Adipocyte (in vitro differentiated cells): ENCODE data around the gene RASIP1.
A peak's percentile ranks its signal among the peaks of the same experiment; 100 is the strongest.
"Not testable (repeated sequence)": the region's sequence is repeated elsewhere in the genome, so short reads cannot be mapped to it uniquely, and the experiment has no call there.

Source experiments
- DNase-seq: peaks from one replicate; pipeline ENCODE4 v3.0.0-alpha.2; 2015; ENCODE audit warnings: low read depth
- H3K27me3 ChIP-seq: replicated peaks from 2 replicates; pipeline ENCODE4 v1.7.0; 2013; ENCODE audit warnings: mild to moderate bottlenecking, low read length, moderate library complexity; ENCODE audit not compliant: control insufficient read depth, insufficient read depth
- H3K36me3 ChIP-seq: 2 replicates; pipeline ENCODE4 v1.7.0; 2013; ENCODE audit warnings: low read length, mild to moderate bottlenecking, moderate library complexity; ENCODE audit not compliant: control insufficient read depth, insufficient read depth, severe bottlenecking
- H3K4me1 ChIP-seq: 2 replicates; pipeline ENCODE4 v1.7.0; 2013; ENCODE audit warnings: mild to moderate bottlenecking, low read length, moderate library complexity; ENCODE audit not compliant: control insufficient read depth, insufficient read depth
- H3K4me3 ChIP-seq: 2 replicates; pipeline ENCODE4 v1.7.0; 2013; ENCODE audit warnings: mild to moderate bottlenecking, low read length, moderate library complexity
- H3K9ac ChIP-seq: 2 replicates; pipeline ENCODE4 v1.7.0; 2013; ENCODE audit warnings: mild to moderate bottlenecking, low read length, moderate library complexity
- H3K9me3 ChIP-seq: 2 replicates; pipeline ENCODE4 v1.7.0; 2013; ENCODE audit warnings: mild to moderate bottlenecking, low read length, moderate library complexity; ENCODE audit not compliant: control insufficient read depth

RASIP1 gene

DNA sequence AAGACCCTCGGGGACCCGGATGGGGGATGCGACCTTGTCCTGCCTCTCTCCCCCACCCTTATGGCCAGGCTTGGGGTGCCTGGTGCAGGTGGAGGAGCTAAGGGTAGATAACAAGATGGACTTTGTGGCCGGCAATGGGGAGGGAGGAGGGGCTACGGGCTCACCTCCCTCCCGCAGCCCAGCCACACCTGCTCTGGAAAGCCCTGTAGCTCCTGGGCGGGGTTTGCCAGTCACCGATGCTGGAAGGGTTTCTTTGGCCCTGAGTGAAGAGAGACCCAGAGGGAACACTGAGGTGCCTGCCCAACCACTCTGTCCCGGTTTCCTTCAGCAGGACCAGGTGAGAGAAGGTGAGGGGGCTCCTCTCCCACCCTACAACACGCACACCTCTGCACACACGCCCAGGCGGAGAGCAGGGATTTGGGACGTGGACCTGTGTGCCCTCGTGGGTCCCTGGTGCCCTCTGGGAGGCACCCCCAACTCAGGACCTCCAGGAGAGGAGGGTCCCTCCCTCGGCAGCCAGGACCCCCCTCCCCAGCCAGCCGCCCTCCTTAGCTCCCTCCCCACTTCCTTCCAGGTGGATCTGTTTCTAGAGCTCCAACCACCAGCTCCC lies 44.6 kb downstream of the RASIP1 start, which contains the start of gene FUT2:
Gene FUT2, plus strand, starts transcription at position 229 of the 610 bp plus-strand sequence. CDS start 6,986 bp downstream, outside the sequence.
- H3K27me3 ChIP-seq = peaks cover 12% of the 10 kb centered on the region
- peak within 1 kb of the TSS; percentile 56 for H3K4me3 ChIP-seq
- no peaks in the 10 kb centered on the region for H3K36me3 ChIP-seq
- H3K9ac ChIP-seq = no peak within 1 kb of the TSS
- no peak for DNase-seq
- no peaks in the 10 kb centered on the region for H3K9me3 ChIP-seq
- peaks cover 9% of the 10 kb centered on the region for H3K4me1 ChIP-seq

DNA sequence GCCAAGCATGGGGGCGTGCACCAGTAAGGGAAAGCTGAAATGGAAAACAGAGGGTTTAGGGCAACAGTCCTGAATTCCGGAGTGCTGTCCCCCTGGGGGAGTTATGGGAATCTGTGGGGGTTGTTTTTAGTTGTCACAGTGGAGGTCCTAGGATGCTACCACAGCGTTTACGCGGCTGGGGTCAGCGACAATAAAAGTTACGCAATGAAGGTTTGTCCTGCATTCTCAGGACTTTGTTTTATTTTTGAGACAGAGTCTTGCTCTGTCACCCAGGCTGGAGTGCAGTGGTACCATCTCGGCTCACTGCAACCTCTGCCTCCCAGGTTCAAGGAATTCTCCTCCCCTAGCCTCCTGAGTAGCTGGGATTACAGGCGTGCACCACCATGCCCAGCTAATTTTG lies 46.8 kb downstream of the RASIP1 start:
- H3K9ac ChIP-seq, H3K4me3 ChIP-seq, H3K9me3 ChIP-seq, H3K4me1 ChIP-seq, DNase-seq, H3K36me3 ChIP-seq: not testable (repeated sequence)
- H3K27me3 ChIP-seq = peaks cover 12% of the 10 kb centered on the region

DNA sequence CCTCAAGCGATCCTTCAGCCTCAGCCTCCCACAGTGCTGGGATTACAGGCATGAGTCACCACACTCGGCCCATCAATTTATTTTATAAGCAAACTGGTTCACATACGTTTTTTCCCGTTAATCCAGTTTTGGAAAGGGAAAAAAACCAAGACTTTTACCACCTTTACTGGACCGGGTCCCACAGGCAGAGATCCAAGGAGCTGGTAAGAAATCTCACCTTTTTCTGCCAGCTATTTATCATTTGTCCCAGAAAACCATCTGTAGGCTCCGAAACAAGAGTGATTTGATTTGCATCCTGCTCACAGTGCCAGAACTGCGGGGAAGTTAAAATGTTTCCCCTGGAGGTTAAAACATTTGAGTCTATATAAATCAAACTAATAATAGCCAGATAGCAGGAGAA lies 51.0 kb downstream of the RASIP1 start:
- Histone ChIP-seq H3K9me3 (no peaks in the 10 kb centered on the region), H3K4me3 (no peak overlapping the region), H3K27me3 (no peaks in the 10 kb centered on the region), H3K36me3 (no peaks in the 10 kb centered on the region), H3K9ac (no peak overlapping the region), H3K4me1 (no peaks in the 10 kb centered on the region)
- DNase-seq = no peak

DNA sequence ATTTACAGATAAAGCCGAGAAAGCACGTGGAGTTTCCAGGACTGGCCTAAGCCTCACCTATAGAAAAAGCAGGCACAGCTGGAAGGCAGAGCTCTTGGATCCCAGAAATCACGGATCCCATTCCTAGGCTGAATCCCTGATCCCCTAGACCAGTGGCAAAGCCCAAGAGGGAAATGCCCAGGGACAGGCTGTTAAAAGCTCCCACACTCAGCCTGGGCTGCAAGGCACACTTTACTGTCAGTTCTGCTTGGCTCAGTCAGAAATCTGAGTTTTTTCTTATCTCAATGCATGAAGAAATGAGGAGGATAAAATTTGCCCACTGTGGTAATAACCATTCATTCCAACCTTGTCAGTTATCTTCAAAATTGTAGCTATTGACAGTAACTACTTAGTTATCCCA lies 52.6 kb downstream of the RASIP1 start:
- H3K27me3 ChIP-seq = no peaks in the 10 kb centered on the region
- H3K36me3 ChIP-seq = no peaks in the 10 kb centered on the region
- H3K9me3 ChIP-seq = no peaks in the 10 kb centered on the region
- no peaks in the 10 kb centered on the region for H3K4me1 ChIP-seq
- no peak for DNase-seq
- no peak overlapping the region for H3K9ac ChIP-seq
- no peak overlapping the region for H3K4me3 ChIP-seq

DNA sequence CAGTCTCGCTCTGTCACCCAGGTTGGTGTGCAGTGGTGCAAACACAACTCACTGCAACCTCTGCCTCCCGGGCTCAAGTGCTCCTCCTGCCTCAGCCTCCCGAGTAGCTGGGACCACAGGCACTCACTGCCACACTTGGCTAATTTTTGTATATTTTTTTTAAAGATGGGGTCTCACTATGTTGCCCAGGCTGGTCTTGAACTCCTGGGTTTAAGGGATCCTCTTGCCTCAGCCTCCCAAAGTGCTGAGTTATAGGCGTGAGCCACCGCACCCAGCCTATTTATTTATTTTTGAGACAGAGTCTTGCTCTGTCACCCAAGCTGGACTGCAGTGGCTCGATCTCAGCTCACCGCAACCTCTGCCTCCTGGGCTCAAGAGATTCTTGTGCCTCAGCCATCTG lies 53.8 kb downstream of the RASIP1 start:
- not testable (repeated sequence) for H3K9ac ChIP-seq, H3K4me1 ChIP-seq, H3K9me3 ChIP-seq, H3K4me3 ChIP-seq, H3K27me3 ChIP-seq, H3K36me3 ChIP-seq, DNase-seq

DNA sequence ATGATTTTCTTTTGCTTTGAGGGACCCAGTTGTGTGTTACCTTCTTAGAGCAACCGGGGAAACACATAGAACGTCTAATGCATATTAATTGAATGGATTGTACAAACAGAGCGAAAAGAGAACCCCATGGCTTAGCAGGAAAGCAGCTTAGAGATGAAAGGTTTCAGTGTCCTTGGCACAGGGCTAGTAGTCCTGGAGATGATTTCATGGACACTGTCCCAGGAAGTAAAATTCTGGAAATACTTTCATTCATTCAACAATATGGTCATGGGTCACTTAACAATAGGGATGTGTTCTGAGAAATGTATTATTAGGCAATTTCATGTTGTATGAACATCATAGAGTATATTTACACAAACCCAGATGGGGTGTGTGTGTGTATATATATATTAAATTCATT lies 54.3 kb downstream of the RASIP1 start:
- no peak overlapping the region for H3K9ac ChIP-seq
- H3K36me3 ChIP-seq = no peaks in the 10 kb centered on the region
- no peak overlapping the region for H3K4me3 ChIP-seq
- no peak for DNase-seq
- no peaks in the 10 kb centered on the region for H3K27me3 ChIP-seq
- no peaks in the 10 kb centered on the region for H3K4me1 ChIP-seq
- no peaks in the 10 kb centered on the region for H3K9me3 ChIP-seq

DNA sequence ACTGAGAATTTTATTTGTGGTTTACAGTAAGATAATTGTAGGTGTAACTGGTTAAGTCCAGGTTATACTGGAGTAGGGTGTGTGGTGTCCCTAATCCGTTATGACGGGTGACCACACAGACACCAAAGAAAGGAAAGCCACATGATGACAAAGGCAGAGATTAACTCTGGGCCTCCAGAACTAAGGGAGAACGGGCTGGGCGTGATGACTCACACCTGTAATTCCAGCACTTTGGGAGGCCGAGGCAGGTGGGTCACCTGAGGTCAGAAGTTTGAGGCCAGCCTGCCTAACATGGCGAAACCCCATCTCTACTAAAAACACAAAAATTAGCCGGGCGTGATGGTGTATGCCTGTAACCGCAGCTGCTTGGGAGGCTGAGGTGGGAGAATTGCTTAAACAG lies 54.8 kb downstream of the RASIP1 start:
- DNase-seq = no peak
- Histone ChIP-seq H3K27me3 (no peaks in the 10 kb centered on the region), H3K36me3 (no peaks in the 10 kb centered on the region), H3K4me3 (no peak overlapping the region), H3K9ac (no peak overlapping the region), H3K9me3 (no peaks in the 10 kb centered on the region), H3K4me1 (no peaks in the 10 kb centered on the region)

DNA sequence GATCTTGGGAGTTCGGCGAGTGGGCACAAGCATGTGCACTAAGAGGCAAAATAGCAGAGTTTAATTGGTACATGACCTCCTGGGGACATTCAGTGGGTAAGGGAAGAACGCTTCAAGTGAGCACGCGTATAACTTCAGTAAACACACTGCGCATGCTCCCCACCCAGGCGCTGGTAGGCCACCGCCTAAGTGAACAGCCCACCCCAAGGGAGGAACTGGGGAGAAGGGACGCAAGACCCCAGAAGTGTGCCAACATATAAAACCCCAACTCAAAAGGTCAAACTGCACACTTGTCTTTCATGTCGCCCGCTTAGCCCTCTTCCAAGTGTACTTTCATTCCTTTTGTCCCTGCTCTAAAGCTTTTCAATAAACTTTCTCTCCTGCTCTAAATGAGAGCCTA lies 57.1 kb downstream of the RASIP1 start:
- H3K9me3 ChIP-seq = no peaks in the 10 kb centered on the region
- DNase-seq = no peak
- peak overlapping the region; percentile 39 for H3K9ac ChIP-seq
- no peaks in the 10 kb centered on the region for H3K27me3 ChIP-seq
- no peaks in the 10 kb centered on the region for H3K4me1 ChIP-seq
- H3K4me3 ChIP-seq = peak overlapping the region; percentile 68
- H3K36me3 ChIP-seq = no peaks in the 10 kb centered on the region

DNA sequence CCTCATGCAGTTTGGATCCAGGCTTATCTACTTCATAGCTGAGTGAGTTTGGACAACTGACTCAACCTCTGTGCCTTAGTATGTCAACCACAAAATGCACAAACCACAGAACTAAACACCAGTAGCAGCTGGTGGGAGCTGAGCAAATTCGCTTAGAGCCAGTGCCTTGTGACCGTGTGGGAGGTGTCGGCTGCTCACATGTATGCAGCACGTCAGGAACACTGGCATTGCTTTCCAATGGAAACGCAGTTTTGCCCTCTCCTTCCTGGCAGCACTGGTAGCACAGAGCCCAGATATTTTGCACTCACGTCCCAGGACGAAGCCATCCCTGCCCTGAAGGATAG lies 59.3 kb downstream of the RASIP1 start:
- Histone ChIP-seq H3K9me3 (no peaks in the 10 kb centered on the region), H3K27me3 (peaks cover 4% of the 10 kb centered on the region), H3K9ac (no peak overlapping the region), H3K4me1 (no peaks in the 10 kb centered on the region), H3K36me3 (no peaks in the 10 kb centered on the region), H3K4me3 (no peak overlapping the region)
- peak; percentile 17 for DNase-seq

DNA sequence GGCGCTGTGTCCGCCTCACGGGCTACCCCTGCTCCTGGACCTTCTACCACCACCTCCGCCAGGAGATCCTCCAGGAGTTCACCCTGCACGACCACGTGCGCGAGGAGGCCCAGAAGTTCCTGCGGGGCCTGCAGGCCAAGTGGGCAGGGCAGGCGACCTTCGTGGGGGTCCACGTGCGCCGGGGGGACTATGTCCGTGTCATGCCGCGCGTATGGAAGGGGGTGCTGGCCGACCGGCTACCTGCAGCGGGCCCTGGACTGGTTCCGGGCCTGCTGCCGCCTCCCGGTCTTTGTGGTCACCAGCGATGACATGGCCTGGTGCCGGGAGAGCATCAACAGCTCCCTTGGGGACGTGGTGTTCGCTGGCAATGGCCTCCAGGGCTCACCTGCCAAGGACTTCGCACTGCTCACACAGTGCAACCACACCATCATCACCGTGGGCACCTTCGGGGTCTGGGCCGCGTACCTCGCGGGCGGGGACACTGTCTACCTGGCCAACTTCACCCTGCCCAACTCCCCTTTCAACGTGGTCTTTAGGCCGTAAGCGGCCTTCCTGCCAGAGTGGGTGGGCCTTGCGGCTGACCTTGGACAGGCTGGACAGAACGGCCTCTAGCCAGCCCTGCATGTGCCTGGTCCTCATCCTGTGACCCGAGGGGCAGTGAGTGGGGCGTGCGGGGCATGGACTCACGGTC lies 59.8 kb downstream of the RASIP1 start:
- peaks cover 4% of the 10 kb centered on the region for H3K27me3 ChIP-seq
- H3K9ac ChIP-seq = no peak overlapping the region
- H3K4me3 ChIP-seq = no peak overlapping the region
- H3K4me1 ChIP-seq = no peaks in the 10 kb centered on the region
- DNase-seq = no peak
- H3K36me3 ChIP-seq = no peaks in the 10 kb centered on the region
- H3K9me3 ChIP-seq = no peaks in the 10 kb centered on the region

DNA sequence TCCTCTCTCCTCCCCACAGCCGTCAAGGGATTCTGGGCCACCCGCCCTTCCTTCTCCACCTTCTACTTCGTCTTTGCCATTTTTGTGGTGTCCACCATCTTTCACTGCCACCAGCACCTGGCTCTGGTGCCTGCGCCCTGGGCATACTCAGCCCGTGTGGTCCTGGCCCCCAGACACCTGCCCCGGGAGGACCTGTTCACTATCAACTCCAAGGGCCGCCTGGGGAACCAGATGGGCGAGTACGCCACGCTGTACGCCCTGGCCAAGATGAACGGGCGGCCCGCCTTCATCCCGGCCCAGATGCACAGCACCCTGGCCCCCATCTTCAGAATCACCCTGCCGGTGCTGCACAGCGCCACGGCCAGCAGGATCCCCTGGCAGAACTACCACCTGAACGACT lies 60.4 kb downstream of the RASIP1 start:
- H3K36me3 ChIP-seq, H3K27me3 ChIP-seq, DNase-seq, H3K9me3 ChIP-seq, H3K9ac ChIP-seq, H3K4me1 ChIP-seq, H3K4me3 ChIP-seq: not testable (repeated sequence)

DNA sequence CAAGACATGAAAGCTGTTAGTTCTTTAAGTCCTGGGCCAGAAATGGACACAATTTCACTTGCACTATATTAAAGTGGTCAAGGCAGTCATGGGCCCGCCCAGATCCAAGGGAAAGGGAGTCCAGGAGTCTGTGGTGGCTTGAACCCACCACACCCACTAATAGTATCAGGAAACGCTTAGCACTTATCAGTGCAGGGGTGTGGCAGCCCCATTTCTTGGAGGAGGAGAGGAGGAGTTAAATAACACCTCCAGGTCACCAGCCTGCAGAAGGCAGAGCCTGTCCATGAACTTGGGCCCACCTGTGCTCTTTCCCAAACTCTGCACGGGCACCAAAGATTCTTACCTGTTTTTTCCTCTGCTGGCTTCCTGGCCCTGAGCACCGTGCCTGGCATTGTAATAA lies 62.2 kb downstream of the RASIP1 start:
- H3K4me3 ChIP-seq = no peak overlapping the region
- no peaks in the 10 kb centered on the region for H3K36me3 ChIP-seq
- DNase-seq = no peak
- H3K9me3 ChIP-seq = no peaks in the 10 kb centered on the region
- H3K27me3 ChIP-seq = peaks cover 7% of the 10 kb centered on the region
- H3K9ac ChIP-seq = no peak overlapping the region
- no peaks in the 10 kb centered on the region for H3K4me1 ChIP-seq
